Measurements from ENCODE around the gene MAGEA12.
"Not testable (repeated sequence)": the region's sequence is repeated elsewhere in the genome, so short reads cannot be mapped to it uniquely, and the experiment has no call there.

The MAGEA12 gene

GRCh38 chrX:152769549-152770289 is 36.2 kb downstream of the MAGEA12 start, which contains the start of gene MAGEA6:
Gene MAGEA6 (minus strand): TSS chrX:152769689. CDS start chrX:152767650, 2,039 bp downstream.
- DNase-seq = not testable (repeated sequence)

GRCh38 chrX:152787062-152787461 is 53.5 kb downstream of the MAGEA12 start:
- not testable (repeated sequence) for DNase-seq

All from NCI-H2107 (cell line).